ENCODE data around the gene HPSE2.

The HPSE2 gene

GRCh38 chr10:98596404-98596803 is 639.2 kb downstream of the HPSE2 start:
- TF ChIP-seq POLR2AphosphoS5 (IDR thresholded peaks at IDR 0.05; ENCODE audit: low read depth, low read length) = no peak
- TF ChIP-seq FOXP2 (optimal IDR thresholded peaks at IDR 0.05; ENCODE audit: borderline replicate concordance, extremely low read depth, extremely low read length, insufficient read depth) = no peak
- TF ChIP-seq TAF1 (IDR thresholded peaks at IDR 0.05; ENCODE audit: borderline replicate concordance, insufficient read depth, low read length) = no peak
- TF ChIP-seq SIN3A (IDR thresholded peaks at IDR 0.05; ENCODE audit: borderline replicate concordance, insufficient read depth, low read length) = no peak
- TF ChIP-seq, protein P1, sequence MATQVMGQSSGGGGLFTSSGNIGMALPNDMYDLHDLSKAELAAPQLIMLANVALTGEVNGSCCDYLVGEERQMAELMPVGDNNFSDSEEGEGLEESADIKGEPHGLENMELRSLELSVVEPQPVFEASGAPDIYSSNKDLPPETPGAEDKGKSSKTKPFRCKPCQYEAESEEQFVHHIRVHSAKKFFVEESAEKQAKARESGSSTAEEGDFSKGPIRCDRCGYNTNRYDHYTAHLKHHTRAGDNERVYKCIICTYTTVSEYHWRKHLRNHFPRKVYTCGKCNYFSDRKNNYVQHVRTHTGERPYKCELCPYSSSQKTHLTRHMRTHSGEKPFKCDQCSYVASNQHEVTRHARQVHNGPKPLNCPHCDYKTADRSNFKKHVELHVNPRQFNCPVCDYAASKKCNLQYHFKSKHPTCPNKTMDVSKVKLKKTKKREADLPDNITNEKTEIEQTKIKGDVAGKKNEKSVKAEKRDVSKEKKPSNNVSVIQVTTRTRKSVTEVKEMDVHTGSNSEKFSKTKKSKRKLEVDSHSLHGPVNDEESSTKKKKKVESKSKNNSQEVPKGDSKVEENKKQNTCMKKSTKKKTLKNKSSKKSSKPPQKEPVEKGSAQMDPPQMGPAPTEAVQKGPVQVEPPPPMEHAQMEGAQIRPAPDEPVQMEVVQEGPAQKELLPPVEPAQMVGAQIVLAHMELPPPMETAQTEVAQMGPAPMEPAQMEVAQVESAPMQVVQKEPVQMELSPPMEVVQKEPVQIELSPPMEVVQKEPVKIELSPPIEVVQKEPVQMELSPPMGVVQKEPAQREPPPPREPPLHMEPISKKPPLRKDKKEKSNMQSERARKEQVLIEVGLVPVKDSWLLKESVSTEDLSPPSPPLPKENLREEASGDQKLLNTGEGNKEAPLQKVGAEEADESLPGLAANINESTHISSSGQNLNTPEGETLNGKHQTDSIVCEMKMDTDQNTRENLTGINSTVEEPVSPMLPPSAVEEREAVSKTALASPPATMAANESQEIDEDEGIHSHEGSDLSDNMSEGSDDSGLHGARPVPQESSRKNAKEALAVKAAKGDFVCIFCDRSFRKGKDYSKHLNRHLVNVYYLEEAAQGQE (IDR thresholded peaks at IDR 0.05; ENCODE audit: insufficient read depth in 1 of 2, low read depth in 2 of 2, low read length in 2 of 2) = no peak

GRCh38 chr10:98589691-98590090 is 646.0 kb downstream of the HPSE2 start:
- TF ChIP-seq SIN3A (IDR thresholded peaks at IDR 0.05; ENCODE audit: borderline replicate concordance, insufficient read depth, low read length) (no peak), TAF1 (IDR thresholded peaks at IDR 0.05; ENCODE audit: borderline replicate concordance, insufficient read depth, low read length) (no peak), POLR2AphosphoS5 (IDR thresholded peaks at IDR 0.05; ENCODE audit: low read depth, low read length) (no peak), FOXP2 (optimal IDR thresholded peaks at IDR 0.05; ENCODE audit: borderline replicate concordance, extremely low read depth, extremely low read length, insufficient read depth) (no peak)
- TF ChIP-seq, protein P1 (IDR thresholded peaks at IDR 0.05; ENCODE audit: insufficient read depth in 1 of 2, low read depth in 2 of 2, low read length in 2 of 2) = no peak

- TF ChIP-seq POLR2AphosphoS5 (IDR thresholded peaks at IDR 0.05; ENCODE audit: low read depth, low read length) = no peak
- no peak for TF ChIP-seq SIN3A (IDR thresholded peaks at IDR 0.05; ENCODE audit: borderline replicate concordance, insufficient read depth, low read length)
- TF ChIP-seq FOXP2 (optimal IDR thresholded peaks at IDR 0.05; ENCODE audit: borderline replicate concordance, extremely low read depth, extremely low read length, insufficient read depth) = no peak
- TF ChIP-seq, protein P1 (IDR thresholded peaks at IDR 0.05; ENCODE audit: insufficient read depth in 1 of 2, low read depth in 2 of 2, low read length in 2 of 2) = no peak
- TF ChIP-seq TAF1 (IDR thresholded peaks at IDR 0.05; ENCODE audit: borderline replicate concordance, insufficient read depth, low read length) = no peak
Observed at GRCh38 chr10:98589007-98589406, 646.6 kb downstream of the HPSE2 start.

DNA sequence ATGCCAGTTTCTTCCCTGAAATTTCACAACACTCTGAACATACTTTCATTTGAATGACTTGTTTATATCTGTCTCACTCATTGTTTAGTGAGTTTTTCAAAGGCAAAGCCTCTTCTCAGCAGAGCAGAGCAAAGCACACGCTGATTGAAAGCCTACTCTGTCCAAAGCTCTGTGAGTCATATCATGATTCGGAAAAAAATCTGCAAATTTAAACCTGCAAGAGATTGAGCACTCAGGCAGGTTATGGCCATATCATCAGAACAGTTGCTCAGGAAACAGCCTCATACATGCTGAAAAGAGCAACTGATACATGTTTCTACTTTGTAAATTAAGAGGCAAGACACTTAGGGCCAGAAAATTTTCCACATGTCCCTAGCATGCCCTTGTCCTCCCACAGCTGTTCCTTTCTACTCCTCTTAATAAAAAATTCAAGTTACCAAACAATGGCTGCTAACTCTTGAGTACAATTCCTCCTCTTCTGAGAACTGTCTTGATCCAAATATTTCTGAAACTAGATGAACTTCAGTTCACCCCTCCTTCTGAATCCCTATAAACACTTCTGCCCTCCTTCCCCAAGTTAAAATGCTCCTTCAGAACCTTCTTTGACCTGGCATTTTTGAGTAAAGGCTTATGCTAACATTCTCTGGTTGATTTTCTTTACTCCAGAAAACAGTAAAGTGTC is 648.4 kb downstream of the HPSE2 start:
- TF ChIP-seq TAF1 (IDR thresholded peaks at IDR 0.05; ENCODE audit: borderline replicate concordance, insufficient read depth, low read length) = no peak
- TF ChIP-seq SIN3A (IDR thresholded peaks at IDR 0.05; ENCODE audit: borderline replicate concordance, insufficient read depth, low read length) = no peak
- no peak for TF ChIP-seq POLR2AphosphoS5 (IDR thresholded peaks at IDR 0.05; ENCODE audit: low read depth, low read length)
- no peak for TF ChIP-seq FOXP2 (optimal IDR thresholded peaks at IDR 0.05; ENCODE audit: borderline replicate concordance, extremely low read depth, extremely low read length, insufficient read depth)
- TF ChIP-seq, protein P1 (IDR thresholded peaks at IDR 0.05; ENCODE audit: insufficient read depth in 1 of 2, low read depth in 2 of 2, low read length in 2 of 2) = no peak

Data from PFSK-1 (cell line).